HG03045 (cell line): ENCODE results near the gene FKBP8.
"Not testable (repeated sequence)": the region's sequence is repeated elsewhere in the genome, so short reads cannot be mapped to it uniquely, and the experiment has no call there.

ENCODE experiments used
- ATAC-seq: cut with Tn5 transposase; IDR thresholded peaks from one replicate; pipeline ENCODE4 v1.9.1; 2021; ENCODE audit warnings: mild to moderate bottlenecking, moderate library complexity; ENCODE audit not compliant: unreplicated experiment

The FKBP8 gene

GRCh38 chr19:18542941-18543813 lies at the start of gene FKBP8:
Gene FKBP8 (minus strand): TSS chr19:18543573. CDS start chr19:18541970, 1,603 bp downstream.
- ATAC-seq, result peak; percentile 91

- ATAC-seq, result not testable (repeated sequence)
Observed at GRCh38 chr19:18592732-18593131, 49.4 kb upstream of the FKBP8 start.

- ATAC-seq, result no peak
Observed at GRCh38 chr19:18591735-18592385, 48.5 kb upstream of the FKBP8 start.

GRCh38 chr19:18590273-18591272 lies 47.2 kb upstream of the FKBP8 start:
- no peak for ATAC-seq

- peak; percentile 12 for ATAC-seq
Observed at GRCh38 chr19:18589380-18590272, 46.3 kb upstream of the FKBP8 start.

- ATAC-seq, result peak; percentile 81
Observed at GRCh38 chr19:18588611-18589379, 45.4 kb upstream of the FKBP8 start, which contains the start of gene REX1BD. Gene REX1BD (plus strand): TSS chr19:18588798. CDS start chr19:18588802, 4 bp downstream.

GRCh38 chr19:18587962-18588610 lies 44.7 kb upstream of the FKBP8 start:
- ATAC-seq, result no peak

- ATAC-seq, result no peak
Observed at GRCh38 chr19:18587561-18587960, 44.2 kb upstream of the FKBP8 start.

GRCh38 chr19:18586306-18586705 lies 42.9 kb upstream of the FKBP8 start:
- ATAC-seq, result no peak

- ATAC-seq, result no peak
Observed at GRCh38 chr19:18580311-18580710, 36.9 kb upstream of the FKBP8 start.

GRCh38 chr19:18577365-18577914 lies 34.1 kb upstream of the FKBP8 start:
- no peak for ATAC-seq

GRCh38 chr19:18576383-18576782 lies 33.0 kb upstream of the FKBP8 start:
- ATAC-seq, result no peak

- no peak for ATAC-seq
Observed at GRCh38 chr19:18574691-18575291, 31.4 kb upstream of the FKBP8 start.

GRCh38 chr19:18571564-18572344 lies 28.4 kb upstream of the FKBP8 start, which contains the start of gene UBA52:
Gene UBA52 (plus strand): TSS chr19:18571857. CDS start chr19:18573301, 1,444 bp downstream.
- ATAC-seq, result peak; percentile 89

- ATAC-seq, result no peak
Observed at GRCh38 chr19:18568367-18568766, 25.0 kb upstream of the FKBP8 start.

- no peak for ATAC-seq
Observed at GRCh38 chr19:18566953-18567352, 23.6 kb upstream of the FKBP8 start.

GRCh38 chr19:18562086-18562485 lies 18.7 kb upstream of the FKBP8 start:
- no peak for ATAC-seq
